Endothelial cell of umbilical vein (primary cell): ENCODE data around the gene SMOC2. TPM values are rescaled to one million over a fixed set of nuclear protein-coding genes. Genes with fewer than 3 reads are reported as not detected.

Experiments
- BruUV-seq: library from RNA; stranded (reverse); fragments of 400-500 nt; replicated peaks from 2 replicates; lab custom pipeline; 2021; lab: Mats Ljungman, UMichigan
- CTCF ChIA-PET: fragments of 300-600, 350-600 bp; sonication (Branson Sonifier 250); formaldehyde crosslinking; loops from one replicate; lab custom pipeline; 2021; ENCODE audit warnings: antibody characterized with exemption, inconsistent platforms; lab: Charles Lee
- POLR2A ChIA-PET: fragments of 300-600, 350-600 bp; sonication (Branson Sonifier 250); formaldehyde crosslinking; loops from one replicate; lab custom pipeline; 2021; ENCODE audit warnings: antibody characterized with exemption, inconsistent platforms; lab: Charles Lee
- DNase-seq: peaks from one replicate; pipeline ENCODE4 v3.0.0-alpha.2; 2011; ENCODE audit warnings: low read depth, low spot score
- FAIRE-seq: peaks from 2 replicates; lab custom pipeline; 2011; peaks lifted over from hg19 to GRCh38; lab: Jason Lieb, UNC
- H2AFZ ChIP-seq: 2 replicates; pipeline ENCODE4 v1.6.0; 2012; ENCODE audit warnings: low read depth, low read length, control low read depth, inconsistent platforms
- H3K27ac ChIP-seq: 2 replicates; pipeline ENCODE4 v1.5.1; 2011; ENCODE audit warnings: low read depth, mild to moderate bottlenecking, control low read depth, low read length, moderate library complexity; ENCODE audit not compliant: insufficient read depth
- H3K27me3 ChIP-seq, 2 experiments: 2 replicates each; pipeline versions ENCODE4 v1.6.0 to v1.6.1; 2011; ENCODE audit warnings: low read length in 2 of 2, mixed read lengths in 1 of 2; ENCODE audit not compliant: control insufficient read depth in 2 of 2, insufficient read depth in 2 of 2
- H3K36me3 ChIP-seq, 2 experiments: 2 replicates in 1 of 2; 3 replicates in 1 of 2; pipeline ENCODE4 v1.5.1; 2011; ENCODE audit warnings: low read length in 2 of 2, mild to moderate bottlenecking in 1 of 2, moderate library complexity in 1 of 2; ENCODE audit not compliant: control insufficient read depth in 2 of 2, insufficient read depth in 2 of 2; ENCODE audit errors: extremely low read depth in 1 of 2
- H3K4me1 ChIP-seq: 3 replicates; pipeline ENCODE4 v1.5.1; 2011; ENCODE audit warnings: mild to moderate bottlenecking, low read length; ENCODE audit not compliant: control insufficient read depth, insufficient read depth; ENCODE audit errors: extremely low read depth
- H3K4me2 ChIP-seq: 2 replicates; pipeline ENCODE4 v1.6.1; 2011; ENCODE audit warnings: low read length, control low read depth, mixed read lengths; ENCODE audit not compliant: insufficient read depth
- H3K4me3 ChIP-seq, 3 experiments: fragments of 200-600 bp in 1 of 3; sonication (generic), shearing (Covaris generic) in 1 of 3; replicated peaks in 1 of 3; 2 replicates each; pipeline ENCODE4 v1.5.1; 2011 to 2016; ENCODE audit warnings: control low read depth in 3 of 3, low read length in 3 of 3, mild to moderate bottlenecking in 2 of 3, inconsistent platforms in 1 of 3, low read depth in 1 of 3, moderate library complexity in 1 of 3; ENCODE audit not compliant: insufficient read depth in 1 of 3
- H3K79me2 ChIP-seq: 2 replicates; pipeline ENCODE4 v1.6.0; 2012; ENCODE audit warnings: low read length, inconsistent platforms; ENCODE audit not compliant: control insufficient read depth, insufficient read depth
- H3K9ac ChIP-seq: replicated peaks from 2 replicates; pipeline ENCODE3; 2011; ENCODE audit warnings: low read length, control low read depth; ENCODE audit not compliant: insufficient read depth; ENCODE audit errors: extremely low read depth
- H3K9me1 ChIP-seq: replicated peaks from 3 replicates; pipeline ENCODE4 v1.6.0; 2011; ENCODE audit warnings: mild to moderate bottlenecking, low read length; ENCODE audit not compliant: control insufficient read depth, insufficient read depth; ENCODE audit errors: extremely low read depth
- H3K9me3 ChIP-seq: replicated peaks from 2 replicates; pipeline ENCODE4 v1.5.1; 2012; ENCODE audit warnings: low read length, inconsistent platforms; ENCODE audit not compliant: control insufficient read depth, insufficient read depth
- H4K20me1 ChIP-seq: replicated peaks from 2 replicates; pipeline ENCODE3; 2011; ENCODE audit warnings: mild to moderate bottlenecking, low read length; ENCODE audit not compliant: control insufficient read depth, insufficient read depth; ENCODE audit errors: extremely low read depth
- CTCF ChIP-seq, 2 donors: IDR thresholded peaks; 1 replicate in 1 of 2; 2 replicates in 1 of 2; pipeline ENCODE4 v1.5.1; 2011; ENCODE audit warnings: low read length in 2 of 2, mild to moderate bottlenecking in 2 of 2, moderate library complexity in 2 of 2, control low read depth in 1 of 2, inconsistent platforms in 1 of 2, low read depth in 1 of 2; ENCODE audit not compliant: insufficient read depth in 1 of 2; ENCODE audit errors: extremely low read depth in 1 of 2
- EZH2 ChIP-seq: IDR thresholded peaks from 2 replicates; pipeline ENCODE4 v1.6.1; 2012; ENCODE audit warnings: borderline replicate concordance, low read depth, mild to moderate bottlenecking, moderate library complexity, low read length, inconsistent platforms; ENCODE audit not compliant: severe bottlenecking
- FOS ChIP-seq: IDR thresholded peaks from 2 replicates; pipeline ENCODE4 v1.6.1; 2011; ENCODE audit warnings: mild to moderate bottlenecking, low read length, moderate library complexity, borderline replicate concordance; ENCODE audit not compliant: insufficient read depth
- GATA2 ChIP-seq: IDR thresholded peaks from 2 replicates; pipeline ENCODE4 v1.7.0; 2011; ENCODE audit warnings: low read depth, mild to moderate bottlenecking, moderate library complexity, mixed read lengths, low read length; ENCODE audit not compliant: insufficient read length, insufficient read depth
- JUN ChIP-seq: IDR thresholded peaks from 2 replicates; pipeline ENCODE4 v1.6.1; 2011; ENCODE audit warnings: borderline replicate concordance, low read depth; ENCODE audit not compliant: insufficient read length, insufficient read depth
- MAX ChIP-seq: IDR thresholded peaks from 2 replicates; pipeline ENCODE4 v1.6.1; 2011; ENCODE audit not compliant: insufficient read depth, insufficient read length
- MYC ChIP-seq: IDR thresholded peaks from one replicate; pipeline ENCODE4 v1.6.1; 2011; ENCODE audit warnings: mild to moderate bottlenecking, low read depth, low read length
- POLR2A ChIP-seq: IDR thresholded peaks from 2 replicates; pipeline ENCODE4 v1.6.1; 2012; ENCODE audit warnings: low read depth, mild to moderate bottlenecking, control low read depth, low read length
- POLR2AphosphoS5 ChIP-seq: IDR thresholded peaks from 2 replicates; pipeline ENCODE4 v1.6.1; 2012; ENCODE audit warnings: low read depth, mild to moderate bottlenecking, control low read depth, low read length, moderate library complexity; ENCODE audit not compliant: insufficient read depth
- dilution Hi-C: fragments of 300-500 bp; cut with MboI; formaldehyde crosslinking; loops from one replicate; pipeline ENCODE4 v1.15.0; 2019; ENCODE audit warnings: low sequenced_read_pairs; ENCODE audit not compliant: extremely low pct_ligation_motif_present
- intact Hi-C: fragments of 100-400 bp; cut with micrococcal nuclease; formaldehyde crosslinking; loops from one replicate; pipeline ENCODE4 v1.10.0; 2022
- polyA plus RNA-seq, 4 experiments: library from polyadenylated mRNA; depleted of rRNA in 3 of 4; stranded (reverse) in 3 of 4; unstranded in 1 of 4; fragments of >200 nt; gene quantifications; 2 replicates each; pipeline versions ENCODE4 v1.2.1 to v1.2.3, GENCODE V29; 2011 to 2012; ENCODE audit warnings: missing spikeins in 1 of 4
- total RNA-seq: library from RNA; stranded (reverse); gene quantifications from 2 replicates; pipeline ENCODE4 v1.2.3, GENCODE V29; 2021

Gene SMOC2
- total and polyA plus RNA-seq, 2 donors (not counting 3 experiments of a cell fraction or from before 2014, with no cell fraction given): not detected

- dilution Hi-C loops (no loop called here), intact Hi-C loops (no loop called here)
- BruUV-seq: no TSS peak
- DNase-seq (no peak), FAIRE-seq (no peak)
- ChIA-PET POLR2A (no interaction called here), CTCF (no interaction called here)
- no peaks in the 10 kb centered on the region for H4K20me1 ChIP-seq
- H3K9me1 ChIP-seq: no peaks in the 10 kb centered on the region
- no peaks in the 10 kb centered on the region for H3K27me3 ChIP-seq
- TF ChIP-seq JUN (no peak), EZH2 (no peak), POLR2AphosphoS5 (no peak)
- no peak overlapping the region for H2AFZ ChIP-seq
- H3K4me3 ChIP-seq: no peak overlapping the region
- H3K79me2 ChIP-seq: no peaks in the 10 kb centered on the region
- H3K9ac ChIP-seq: no peak overlapping the region
- no peak overlapping the region for H3K4me2 ChIP-seq
- no peaks in the 10 kb centered on the region for H3K4me1 ChIP-seq
- H3K27ac ChIP-seq: no peak overlapping the region
- H3K36me3 ChIP-seq: no peaks in the 10 kb centered on the region
- peaks cover 5% of the 10 kb centered on the region for H3K9me3 ChIP-seq
Observed at GRCh38 chr6:168601546-168601945, 160.6 kb downstream of the SMOC2 start.

DNA sequence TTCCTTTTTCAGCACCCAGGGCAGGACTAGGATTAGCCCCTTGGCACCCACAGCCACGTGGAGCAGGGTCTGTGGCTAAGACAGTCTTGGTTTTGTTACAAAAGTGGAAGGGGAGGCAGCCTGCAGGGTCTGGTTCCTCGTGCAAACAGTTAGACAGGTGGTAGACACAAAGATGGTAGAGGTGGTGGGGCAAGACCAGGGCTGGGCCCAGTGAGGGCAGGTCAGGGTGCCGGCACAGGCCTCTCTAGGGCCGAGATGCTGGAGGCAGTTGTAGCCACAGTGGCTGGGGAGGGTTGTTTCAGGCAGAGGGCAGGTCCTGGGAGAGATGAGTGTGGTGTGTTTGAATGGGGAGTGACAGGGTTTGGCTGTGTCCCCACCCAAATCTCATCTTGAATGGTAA lies 161.6 kb downstream of the SMOC2 start:
- no peak overlapping the region for H3K4me3 ChIP-seq
- no peak overlapping the region for H3K27ac ChIP-seq
- BruUV-seq: no TSS peak
- H2AFZ ChIP-seq: no peak overlapping the region
- H3K79me2 ChIP-seq: no peaks in the 10 kb centered on the region
- no peak overlapping the region for H3K9ac ChIP-seq
- H3K36me3 ChIP-seq: no peaks in the 10 kb centered on the region
- no peaks in the 10 kb centered on the region for H3K27me3 ChIP-seq
- intact Hi-C loops (no loop called here), dilution Hi-C loops (no loop called here)
- no peak overlapping the region for H3K4me2 ChIP-seq
- DNase-seq: no peak
- ChIA-PET CTCF (no interaction called here), POLR2A (no interaction called here)
- H3K9me3 ChIP-seq: peaks cover 5% of the 10 kb centered on the region
- H4K20me1 ChIP-seq: no peaks in the 10 kb centered on the region
- H3K4me1 ChIP-seq: no peaks in the 10 kb centered on the region
- TF ChIP-seq POLR2A: no peak
- no peak for TF ChIP-seq MYC
- no peak for TF ChIP-seq GATA2
- TF ChIP-seq EZH2: no peak
- TF ChIP-seq FOS: no peak
- TF ChIP-seq MAX: no peak
- no peak for TF ChIP-seq POLR2AphosphoS5
- no peak for TF ChIP-seq JUN
- TF ChIP-seq CTCF (IDR thresholded peaks at IDR 0.05; ENCODE audit: extremely low read depth in 1 of 2, insufficient read depth in 1 of 2, low read depth in 1 of 2, low read length in 2 of 2): no peak
- FAIRE-seq: no peak
- H3K9me1 ChIP-seq: no peaks in the 10 kb centered on the region
